HG02938 (cell line): Measurements from ENCODE around the gene XPO1.
"Not testable (repeated sequence)": the region's sequence is repeated elsewhere in the genome, so short reads cannot be mapped to it uniquely, and the experiment has no call there.

Experiments
- ATAC-seq: cut with Tn5 transposase; IDR thresholded peaks from one replicate; pipeline ENCODE4 v1.9.1; 2021; ENCODE audit warnings: mild to moderate bottlenecking, moderate library complexity; ENCODE audit not compliant: unreplicated experiment

The XPO1 gene

DNA sequence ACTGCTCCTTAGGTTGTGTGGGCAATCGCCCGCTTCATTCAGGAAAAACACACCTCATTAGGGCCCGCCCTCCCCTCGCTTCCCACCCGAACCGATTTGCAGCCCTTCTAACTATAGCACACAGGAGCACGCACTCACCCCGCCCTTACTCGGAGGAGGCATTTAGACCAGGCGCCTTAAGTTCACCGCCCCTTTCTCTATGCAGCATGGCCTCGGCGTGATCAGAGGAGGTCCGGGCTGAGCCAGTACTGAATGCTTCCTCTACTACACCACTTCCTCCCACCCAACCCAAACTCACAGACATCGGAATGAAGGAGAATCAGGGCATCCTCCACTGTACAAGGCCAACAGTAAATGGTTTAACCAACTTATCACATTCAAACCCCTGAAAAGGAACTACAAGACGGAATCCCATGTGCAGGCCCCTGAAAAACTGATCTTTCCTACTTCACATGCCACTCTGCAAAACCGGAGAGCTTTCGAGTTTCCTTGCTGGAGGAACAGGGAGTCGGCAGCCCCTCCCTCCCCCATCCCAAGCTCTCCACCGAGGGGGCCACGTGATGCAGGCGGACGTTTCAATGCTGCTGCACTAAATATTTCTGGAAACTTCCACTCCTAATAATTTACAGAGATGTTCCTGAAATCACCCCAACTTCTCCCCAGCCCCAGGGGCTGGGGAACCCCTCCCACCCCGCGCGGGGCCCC lies 1.4 kb downstream of the XPO1 start:
- ATAC-seq, result peak; percentile 44

DNA sequence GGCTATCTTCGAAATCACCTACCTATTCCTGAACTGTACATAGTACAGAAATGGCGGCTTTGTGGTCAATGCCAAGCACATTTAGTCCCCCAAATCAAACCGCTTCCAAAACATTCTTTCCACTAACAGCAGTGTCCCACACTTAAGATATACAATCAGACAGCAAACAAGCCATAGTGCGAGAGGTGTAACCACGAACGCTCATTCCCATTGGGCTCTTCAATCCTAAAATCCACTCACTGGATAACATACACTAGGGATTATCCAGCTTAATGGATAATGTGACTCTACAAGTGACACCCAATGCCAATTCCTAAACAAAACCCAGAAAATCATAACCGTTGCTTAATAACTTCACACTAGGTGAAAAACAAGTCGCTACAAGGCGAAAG lies 2.0 kb downstream of the XPO1 start:
- no peak for ATAC-seq

DNA sequence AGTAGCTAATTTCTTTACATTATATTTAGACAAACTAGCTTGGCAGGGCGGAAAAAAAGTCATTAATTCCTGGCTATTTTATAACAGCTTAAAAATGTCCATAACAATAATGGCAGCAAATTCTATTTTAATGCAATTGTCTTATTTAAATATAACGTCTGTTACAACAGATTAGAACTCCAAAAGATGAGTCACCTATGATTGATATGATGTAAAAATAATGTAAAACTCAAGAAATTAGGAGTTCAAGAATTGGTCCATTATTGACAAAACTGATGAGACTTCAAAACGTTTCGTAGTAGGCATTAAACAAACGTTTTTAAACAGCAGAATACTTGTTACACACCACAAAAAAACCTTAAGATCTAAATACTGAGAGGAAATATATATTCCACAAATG lies 2.7 kb downstream of the XPO1 start:
- ATAC-seq, result no peak

DNA sequence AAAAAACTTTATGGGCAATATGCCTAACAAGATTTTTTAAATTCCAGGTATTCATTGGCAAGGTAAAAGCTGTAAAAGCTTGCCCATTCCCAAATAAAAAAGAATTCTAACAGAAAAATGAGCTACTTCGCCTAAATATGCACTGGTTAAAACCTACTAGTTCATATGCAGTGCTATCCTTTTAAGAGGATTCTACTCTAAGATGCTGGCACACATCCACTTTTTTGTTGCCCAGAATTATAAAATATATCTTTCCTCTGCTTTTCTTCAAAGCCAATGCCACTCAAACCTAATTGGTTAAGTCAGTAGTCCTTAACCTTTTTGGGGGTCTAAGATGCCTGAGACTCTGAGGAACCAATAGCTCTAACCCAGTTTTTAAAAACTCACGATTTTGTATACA lies 3.2 kb downstream of the XPO1 start:
- no peak for ATAC-seq

DNA sequence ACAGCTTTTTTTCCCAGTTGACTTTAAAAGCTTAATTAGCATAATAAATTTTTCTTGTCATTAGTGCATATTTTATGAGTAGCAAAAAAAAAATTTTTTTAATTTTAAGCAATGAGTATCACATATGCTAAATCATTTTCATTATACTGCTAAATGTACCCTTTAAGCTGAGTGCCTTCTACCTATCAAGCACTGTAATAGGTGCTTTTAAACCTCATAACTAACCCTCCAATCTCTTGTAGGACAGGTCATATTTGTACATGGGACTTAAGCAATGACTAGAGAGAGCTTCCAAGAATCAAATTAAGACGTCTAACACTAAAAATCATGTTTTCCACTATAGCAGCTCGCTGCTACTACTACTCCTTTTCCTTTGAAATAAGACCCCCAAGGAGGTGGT lies 7.4 kb downstream of the XPO1 start:
- no peak for ATAC-seq

DNA sequence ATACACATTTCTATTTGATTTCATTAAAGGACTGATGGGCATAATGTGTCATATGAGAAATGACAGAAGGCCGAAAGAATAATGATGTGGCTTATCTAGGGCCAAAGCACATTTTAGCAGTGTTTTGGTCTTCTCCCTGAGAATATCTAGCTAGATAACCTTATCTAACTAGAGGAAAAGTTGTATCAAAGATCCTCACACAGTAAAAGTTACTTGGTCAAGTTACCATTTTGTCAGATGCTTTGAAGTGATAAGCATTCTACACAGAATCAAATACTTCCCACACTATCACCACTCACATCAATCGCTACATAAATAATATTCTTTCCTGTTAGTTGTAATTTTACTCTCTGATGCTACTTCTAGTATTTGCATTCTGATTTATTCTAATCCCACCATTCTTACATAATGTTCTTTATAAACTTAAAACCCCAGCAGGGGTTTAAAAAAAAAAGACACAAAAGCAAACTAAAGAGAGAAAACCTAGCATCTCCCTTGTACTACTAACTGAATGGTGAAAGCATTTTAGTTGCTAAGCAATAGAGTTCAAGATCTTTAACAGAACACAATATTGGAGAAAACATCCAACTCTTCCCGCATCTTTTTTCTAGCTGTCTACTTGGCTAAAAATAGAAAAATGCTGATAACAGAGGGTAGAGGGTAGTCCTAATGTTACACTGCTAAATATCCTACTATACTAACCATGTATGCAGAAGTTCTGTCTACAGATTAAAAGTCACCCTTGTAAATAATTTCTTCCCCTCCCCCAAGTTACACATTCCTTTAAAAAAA lies 8.0 kb downstream of the XPO1 start:
- ATAC-seq, result no peak

DNA sequence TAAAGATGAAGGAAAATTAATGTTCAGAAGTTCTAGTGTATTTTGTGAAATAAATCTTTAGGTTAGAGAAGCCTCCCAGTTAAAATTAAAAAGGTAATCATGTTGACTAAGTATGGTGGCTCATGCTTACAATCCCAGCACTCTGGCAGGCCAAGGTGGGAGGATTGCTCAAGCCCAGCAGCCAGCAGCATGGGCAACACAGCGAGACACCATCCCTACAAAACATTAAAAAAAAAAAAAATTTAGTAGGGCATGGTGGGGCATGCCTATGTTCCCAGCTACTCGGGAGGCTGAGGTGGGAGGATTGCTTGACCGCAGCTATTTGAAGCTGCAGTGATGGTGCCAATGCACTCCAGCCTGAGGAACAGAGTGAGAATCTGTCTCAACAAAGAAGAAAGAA lies 17.9 kb downstream of the XPO1 start:
- no peak for ATAC-seq

DNA sequence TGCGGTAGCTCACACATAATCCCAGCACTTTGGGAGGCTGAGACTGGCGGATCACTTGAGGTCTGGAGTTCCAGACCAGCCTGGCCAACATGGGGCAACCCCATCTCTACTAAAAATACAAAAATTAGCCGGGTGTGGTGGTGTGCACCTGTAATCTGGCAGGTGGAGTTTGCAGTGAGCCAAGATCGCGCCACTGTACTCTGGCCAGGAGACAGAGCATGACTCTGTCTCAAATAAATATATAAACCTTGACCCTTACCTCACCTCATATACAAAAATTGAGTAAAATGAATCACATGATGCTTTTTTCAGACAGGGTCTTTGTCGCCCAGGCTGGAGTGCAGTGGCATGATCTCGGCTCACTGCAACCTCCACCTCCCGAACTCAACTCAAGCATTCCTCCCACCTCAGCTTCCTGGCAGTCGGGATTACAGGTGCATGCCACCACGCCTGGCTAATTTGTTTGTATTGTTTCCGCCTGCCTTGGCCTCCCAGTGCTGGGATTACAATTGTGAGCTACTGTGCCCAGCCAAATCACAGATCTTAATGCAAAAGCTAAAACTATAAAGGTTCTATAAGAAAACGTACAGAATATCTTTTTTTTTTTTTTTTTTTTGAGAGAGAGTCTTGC lies 25.3 kb downstream of the XPO1 start:
- no peak for ATAC-seq

DNA sequence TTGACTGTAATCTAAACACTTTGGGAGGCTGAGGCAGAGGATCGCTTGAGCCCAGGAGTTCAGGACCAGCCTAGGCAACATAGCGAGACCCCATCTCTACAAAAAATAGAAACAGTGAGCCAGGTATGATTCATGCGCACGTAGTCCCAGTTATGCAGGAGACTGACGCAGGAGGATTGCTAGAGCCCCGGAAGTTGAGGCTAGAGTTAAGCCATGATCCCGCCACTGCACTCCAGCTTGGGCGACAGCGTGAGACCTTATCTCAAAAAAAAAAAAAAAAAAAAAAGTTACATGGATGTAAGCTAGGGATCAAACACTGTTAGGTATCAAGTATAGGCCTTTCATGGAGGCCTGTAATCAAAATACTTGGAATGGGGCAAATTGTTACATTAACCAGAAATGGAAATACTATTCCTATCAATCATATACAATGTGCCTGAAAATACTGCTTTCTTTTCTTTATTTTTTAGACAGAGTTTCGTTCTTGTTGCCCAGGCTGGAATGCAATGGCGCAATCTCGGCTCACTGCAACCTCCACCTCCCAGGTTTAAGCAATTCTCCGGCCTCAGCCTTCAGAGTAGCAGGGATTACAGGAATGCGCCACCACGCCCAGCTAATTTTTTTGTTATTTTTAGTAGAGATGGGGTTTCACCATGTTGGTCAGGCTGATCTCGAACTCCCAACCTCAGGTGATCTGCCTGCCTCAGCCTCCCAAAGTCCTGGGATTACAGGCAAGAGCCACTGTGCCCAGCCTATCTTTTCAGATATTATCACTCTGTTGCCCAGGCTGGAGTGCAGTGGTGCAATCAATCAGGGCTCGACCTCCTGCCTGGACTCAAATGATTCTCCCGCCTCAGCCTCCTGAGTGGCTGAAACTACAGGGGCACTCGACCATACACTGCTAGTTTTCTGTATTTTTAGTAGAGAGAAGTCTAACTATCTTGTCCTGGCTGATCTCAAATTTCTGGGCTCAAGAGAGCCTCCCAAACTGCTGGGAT lies 27.2 kb downstream of the XPO1 start:
- no peak for ATAC-seq

DNA sequence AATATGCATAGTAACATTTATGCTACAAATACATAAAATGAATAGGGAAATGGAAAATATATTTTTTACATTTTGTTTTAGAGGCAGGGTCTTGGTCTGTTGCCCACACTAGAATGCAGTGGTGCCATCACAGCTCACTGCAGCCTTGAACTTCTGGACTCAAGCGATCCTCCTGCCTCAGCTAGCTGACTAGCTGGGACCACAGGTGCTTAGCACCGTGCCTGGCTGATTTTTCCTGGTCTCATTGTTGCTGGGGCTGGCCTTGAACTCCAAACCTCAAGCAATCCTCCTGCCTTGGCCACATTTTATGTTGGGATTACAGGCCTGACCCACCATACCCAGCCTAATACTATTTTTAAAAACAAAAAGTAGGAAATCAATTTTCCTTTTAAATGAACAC lies 33.2 kb downstream of the XPO1 start:
- ATAC-seq, result no peak

DNA sequence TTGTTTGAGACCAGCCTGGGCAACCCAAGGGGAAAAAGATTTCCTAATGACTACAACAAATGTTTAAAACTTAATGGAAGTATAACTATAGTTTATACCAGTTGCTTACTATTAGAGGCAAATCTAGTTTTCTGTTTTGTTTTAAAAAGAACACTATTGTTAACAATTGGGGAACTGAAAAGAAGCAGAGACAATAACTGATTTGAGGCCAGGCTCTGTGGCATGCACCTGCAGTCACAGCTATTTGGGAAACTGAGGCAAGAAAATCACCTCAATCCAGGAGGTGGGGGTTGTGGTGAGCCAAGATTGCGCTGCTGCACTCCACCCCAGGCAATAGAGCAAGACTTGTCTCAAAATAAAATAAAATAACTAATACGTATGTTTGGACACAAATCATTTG lies 39.1 kb downstream of the XPO1 start:
- ATAC-seq, result no peak

DNA sequence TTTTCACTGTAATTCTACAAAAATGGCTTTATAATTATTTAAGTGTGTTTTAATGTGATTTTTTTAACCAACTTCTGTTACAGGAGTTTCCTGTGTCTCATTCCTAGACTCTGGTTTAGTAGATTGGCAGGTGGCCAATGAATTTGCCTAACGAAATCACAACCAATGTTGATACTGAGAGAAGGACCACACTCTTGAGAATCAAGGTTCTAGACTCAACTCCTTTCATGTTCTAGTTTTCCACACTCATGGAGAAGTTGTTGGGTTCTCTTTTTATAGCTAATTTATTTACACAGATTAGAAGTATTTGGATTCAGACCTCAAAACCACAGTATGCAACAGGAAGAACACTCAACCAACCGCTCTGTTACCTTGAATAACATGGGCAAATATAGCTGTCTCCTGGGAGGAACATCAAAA lies 44.6 kb downstream of the XPO1 start:
- ATAC-seq, result no peak

DNA sequence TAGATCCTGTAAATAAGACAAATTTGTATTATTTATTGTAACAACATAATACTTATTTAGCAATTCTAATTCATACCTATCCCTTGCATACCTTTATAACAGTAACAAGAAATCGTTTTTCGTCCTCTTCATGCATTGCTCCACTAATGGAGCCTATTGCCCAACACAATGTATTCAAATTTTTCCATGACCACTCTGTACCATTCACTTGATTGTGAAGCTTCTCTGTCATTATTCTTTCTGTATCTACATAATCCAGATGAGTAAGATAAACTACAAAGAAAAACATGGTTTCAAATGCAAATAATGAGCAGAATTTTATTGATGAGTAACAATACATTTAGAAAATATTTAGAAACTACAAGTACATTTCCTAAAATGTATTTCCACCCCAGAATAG lies 45.7 kb downstream of the XPO1 start:
- ATAC-seq, result no peak

DNA sequence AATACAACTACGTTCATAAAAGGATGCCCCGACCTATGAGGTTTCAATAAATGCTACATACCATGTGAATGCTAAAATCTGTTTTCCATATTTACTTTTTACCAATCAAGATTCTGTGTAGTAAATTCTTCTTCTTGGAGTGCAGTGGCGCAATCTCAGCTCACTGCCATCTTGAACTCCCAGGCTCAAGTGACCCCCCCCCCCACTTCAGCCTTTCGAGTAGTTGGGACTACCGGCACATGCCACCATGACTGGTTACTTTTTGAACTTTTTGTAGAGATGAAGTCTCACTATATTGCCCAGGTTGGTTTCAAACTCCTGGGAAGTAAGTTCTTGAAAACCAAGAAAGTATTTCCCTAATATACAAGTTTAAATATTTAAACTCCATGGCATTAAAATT lies 52.9 kb downstream of the XPO1 start:
- ATAC-seq, result no peak

DNA sequence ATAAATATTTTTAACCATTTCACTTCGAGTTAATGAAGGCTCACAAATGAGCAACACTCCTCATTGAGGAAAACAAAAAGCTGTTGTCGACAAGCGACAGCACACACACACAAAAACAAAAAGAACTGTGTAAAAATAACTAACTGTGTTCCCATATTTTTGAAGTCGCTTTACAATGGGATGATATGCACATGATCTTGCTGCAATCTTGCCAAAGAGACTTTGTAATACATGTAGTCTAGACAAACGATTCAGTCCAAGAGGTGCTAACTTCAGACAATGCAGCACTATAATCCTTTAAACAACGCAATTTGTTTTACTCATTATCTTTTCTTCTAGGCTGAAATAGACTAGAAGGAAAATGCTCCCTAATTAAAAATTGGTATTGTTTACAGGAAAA lies 60.1 kb downstream of the XPO1 start:
- no peak for ATAC-seq

DNA sequence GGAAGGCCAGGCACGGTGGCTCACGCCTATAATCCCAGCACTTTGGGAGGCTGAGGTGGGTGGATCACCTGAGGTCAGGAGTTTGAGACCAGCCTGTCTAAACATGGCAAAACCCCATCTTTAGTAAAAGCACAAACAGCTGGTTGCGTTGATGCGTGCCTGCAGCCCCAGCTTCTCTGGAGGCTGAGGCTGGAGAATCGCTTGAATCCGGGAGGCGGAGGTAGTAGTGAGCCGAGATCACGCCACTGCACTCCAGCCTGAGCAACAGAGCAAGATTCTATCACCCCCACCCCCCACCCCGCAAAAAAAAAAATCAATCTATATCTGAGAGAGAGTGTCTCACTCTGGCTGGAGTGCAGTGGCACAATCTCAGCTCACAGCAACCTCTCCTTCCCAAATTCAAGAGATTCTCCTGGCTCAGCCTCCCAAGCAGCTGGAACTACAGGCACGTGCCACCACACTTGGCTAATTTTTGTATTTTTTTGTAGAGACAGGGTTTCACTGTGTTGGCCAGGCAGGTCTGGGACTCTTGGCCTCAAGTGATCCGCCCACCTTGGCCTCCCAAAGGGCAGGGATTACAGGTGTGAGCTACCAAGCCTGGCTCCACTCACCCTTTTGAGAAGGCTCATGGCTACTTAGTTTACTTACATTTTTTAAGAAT lies 61.1 kb downstream of the XPO1 start:
- ATAC-seq, result not testable (repeated sequence)

DNA sequence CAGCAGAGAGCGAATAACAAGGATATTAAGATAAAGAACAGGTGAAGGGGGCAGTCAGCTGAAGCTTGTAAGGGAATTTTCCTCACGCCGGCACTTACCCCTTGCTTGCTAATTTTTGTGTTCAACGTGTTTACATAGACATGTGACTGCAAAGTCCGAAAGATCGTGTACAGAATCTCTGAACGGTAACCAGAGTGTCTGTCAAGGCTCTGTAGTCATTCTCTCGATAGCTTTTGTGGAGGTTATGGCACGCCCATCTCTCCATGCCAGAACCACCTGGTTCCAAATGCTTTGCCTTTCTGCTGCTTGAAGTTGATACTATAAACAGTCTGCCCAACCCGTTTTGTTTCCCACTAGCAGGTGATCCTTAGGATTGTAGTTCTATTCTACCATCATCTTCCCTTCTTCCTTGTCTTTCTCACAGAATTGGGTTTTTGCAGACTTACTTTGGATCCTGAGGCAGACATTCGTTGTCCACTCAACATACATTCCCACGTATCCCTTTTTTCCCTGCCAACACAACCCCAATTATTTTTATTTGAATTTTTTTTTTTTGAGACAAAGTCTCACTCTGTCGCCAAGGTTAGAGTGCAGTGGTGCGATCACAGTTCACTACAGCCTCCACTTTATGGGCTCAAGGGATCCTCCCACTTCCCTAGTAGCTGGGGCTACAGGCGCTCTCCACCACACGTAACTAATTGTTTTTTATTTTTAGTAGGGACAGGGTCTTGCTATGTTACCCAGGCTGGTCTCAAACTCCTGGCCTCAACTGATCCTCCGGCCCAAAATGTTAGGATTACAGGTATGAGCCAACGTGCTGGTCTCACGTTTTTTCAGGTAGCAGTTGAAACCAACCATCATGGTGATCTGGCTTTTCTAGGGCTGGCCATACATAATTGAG lies 66.0 kb downstream of the XPO1 start:
- peak; percentile 26 for ATAC-seq

DNA sequence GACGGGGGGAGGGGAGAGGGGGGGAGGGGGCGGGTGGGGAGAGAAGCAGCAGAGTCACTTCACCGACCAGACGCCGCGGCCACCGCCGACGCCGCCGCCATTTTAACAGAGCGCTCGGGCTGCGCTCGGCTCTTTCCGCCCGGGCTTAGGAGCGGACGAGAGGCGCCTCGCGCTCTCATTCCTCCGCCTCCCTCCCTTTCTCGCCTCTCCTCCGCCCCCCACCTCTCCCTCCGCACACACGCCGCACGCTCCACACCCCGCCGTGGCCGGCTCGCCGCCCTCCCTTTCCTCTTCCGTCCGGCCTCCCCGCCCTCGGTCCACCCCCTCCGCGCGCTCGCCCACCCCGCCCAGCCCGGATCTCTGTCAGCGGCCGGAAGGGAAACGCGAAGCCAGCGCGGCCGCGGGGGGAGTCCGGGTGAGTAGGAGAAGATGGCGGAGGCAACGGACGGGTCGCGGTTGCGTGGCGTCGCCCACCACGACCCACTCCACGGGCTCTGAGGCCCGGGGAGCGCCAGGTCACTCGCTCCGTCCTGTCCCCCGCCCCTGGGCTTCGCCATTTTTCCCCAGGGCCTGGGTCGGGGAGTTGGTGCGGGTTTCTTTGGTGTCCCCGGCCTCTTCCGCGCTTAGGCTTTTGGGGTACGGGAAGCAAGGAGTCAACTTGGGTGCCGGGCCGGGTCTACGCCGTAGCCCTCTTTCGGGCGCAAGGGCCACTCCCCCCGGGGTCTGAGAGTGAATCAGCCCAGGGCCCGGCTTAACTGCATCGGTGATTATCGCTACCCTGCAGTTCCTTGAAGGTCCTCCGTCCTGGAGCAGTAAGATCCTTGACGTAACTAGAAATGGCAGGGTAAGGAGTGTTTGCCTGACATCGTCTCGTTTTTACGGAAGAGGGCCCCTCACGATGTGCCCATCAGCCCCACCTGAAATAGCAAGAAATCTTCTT lies 66.9 kb downstream of the XPO1 start, which contains the start of gene USP34:
Gene USP34, minus strand, starts transcription at position 123 of the 940 bp plus-strand sequence. CDS start 395 bp downstream, outside the sequence.
- ATAC-seq, result peak; percentile 78
